HAP-1 (cell line): Measurements from ENCODE around the gene GSTA5.
"Not testable (repeated sequence)": the region's sequence is repeated elsewhere in the genome, so short reads cannot be mapped to it uniquely, and the experiment has no call there.

ENCODE experiments used
- DNase-seq, 2 experiments: peaks; one replicate each; pipeline ENCODE4 v3.0.0-alpha.2; 2016 to 2020; ENCODE audit warnings: low spot score in 2 of 2
- H3K27me3 ChIP-seq: fragments of 250-450 bp; sonication (Bioruptor Pico); 2 replicates; pipeline ENCODE4 v1.5.1; 2020; ENCODE audit warnings: low read depth, mild to moderate bottlenecking, moderate library complexity
- H3K36me3 ChIP-seq: fragments of 250-450 bp; sonication (Bioruptor Pico); replicated peaks from 2 replicates; pipeline ENCODE4 v1.5.1; 2020; ENCODE audit warnings: mild to moderate bottlenecking
- H3K4me1 ChIP-seq: fragments of 250-450 bp; sonication (Bioruptor Pico); 2 replicates; pipeline ENCODE4 v1.5.1; 2020; ENCODE audit warnings: mild to moderate bottlenecking
- H3K4me3 ChIP-seq: fragments of 250-450 bp; sonication (Bioruptor Pico); 2 replicates; pipeline ENCODE4 v1.5.1; 2020; ENCODE audit warnings: mild to moderate bottlenecking, moderate library complexity
- H3K9me3 ChIP-seq: fragments of 250-450 bp; sonication (Bioruptor Pico); 2 replicates; pipeline ENCODE4 v1.5.1; 2020; ENCODE audit warnings: mild to moderate bottlenecking, moderate library complexity
- in situ Hi-C: fragments of 300-500 bp; cut with MboI; formaldehyde crosslinking; loops from 3 replicates; pipeline ENCODE4 v1.14.3; 2020; ENCODE audit warnings: low sequenced_read_pairs, inconsistent platforms, mixed read lengths

GSTA5 gene

DNA sequence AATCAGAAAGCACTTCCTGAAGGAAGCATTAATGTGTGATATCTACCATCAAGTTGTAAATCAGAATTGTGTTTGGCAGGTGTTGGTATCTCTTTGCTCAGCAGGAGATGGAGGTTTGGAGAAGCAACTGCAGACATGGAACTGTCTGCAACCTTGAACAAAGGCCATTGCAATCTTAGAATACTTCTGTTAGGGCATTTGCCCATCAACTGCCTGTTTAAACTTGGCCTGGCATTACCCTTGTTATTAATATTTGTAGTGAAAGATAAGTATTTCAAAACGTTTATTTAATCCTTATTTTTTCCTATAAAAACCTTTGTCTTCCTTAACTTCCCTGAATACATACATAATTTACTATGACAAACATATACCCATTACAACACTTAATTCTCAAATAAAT, 14.1 kb downstream of the GSTA5 start:
- H3K27me3 ChIP-seq = no peaks in the 10 kb centered on the region
- no peaks in the 10 kb centered on the region for H3K9me3 ChIP-seq
- in situ Hi-C loops = no loop called here
- no peaks in the 10 kb centered on the region for H3K36me3 ChIP-seq
- no peaks in the 10 kb centered on the region for H3K4me1 ChIP-seq
- DNase-seq = no peak
- H3K4me3 ChIP-seq = no peak overlapping the region

DNA sequence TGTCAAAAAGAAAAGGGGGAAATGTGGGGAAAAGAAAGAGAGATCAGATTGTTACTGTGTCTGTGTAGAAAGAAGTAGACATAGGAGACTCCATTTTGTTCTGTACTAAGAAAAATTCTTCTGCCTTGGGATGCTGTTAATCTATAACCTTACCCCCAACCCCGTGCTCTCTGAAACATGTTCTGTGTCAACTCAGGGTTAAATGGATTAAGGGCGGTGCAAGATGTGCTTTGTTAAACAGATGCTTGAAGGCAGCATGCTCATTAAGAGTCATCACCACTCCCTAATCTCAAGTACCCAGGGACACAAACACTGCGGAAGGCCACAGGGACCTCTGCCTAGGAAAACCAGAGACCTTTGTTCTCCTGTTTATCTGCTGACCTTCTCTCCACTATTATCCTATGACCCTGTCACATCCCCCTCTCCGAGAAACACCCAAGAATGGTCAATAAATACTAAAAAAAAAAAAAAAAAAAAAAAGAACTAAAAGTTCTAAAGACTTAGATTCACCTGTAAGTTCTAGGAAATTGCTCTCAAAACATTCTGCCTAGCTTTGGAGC, 14.6 kb downstream of the GSTA5 start:
- H3K36me3 ChIP-seq, DNase-seq, H3K9me3 ChIP-seq, H3K4me1 ChIP-seq, H3K27me3 ChIP-seq, in situ Hi-C loops, H3K4me3 ChIP-seq: not testable (repeated sequence)

DNA sequence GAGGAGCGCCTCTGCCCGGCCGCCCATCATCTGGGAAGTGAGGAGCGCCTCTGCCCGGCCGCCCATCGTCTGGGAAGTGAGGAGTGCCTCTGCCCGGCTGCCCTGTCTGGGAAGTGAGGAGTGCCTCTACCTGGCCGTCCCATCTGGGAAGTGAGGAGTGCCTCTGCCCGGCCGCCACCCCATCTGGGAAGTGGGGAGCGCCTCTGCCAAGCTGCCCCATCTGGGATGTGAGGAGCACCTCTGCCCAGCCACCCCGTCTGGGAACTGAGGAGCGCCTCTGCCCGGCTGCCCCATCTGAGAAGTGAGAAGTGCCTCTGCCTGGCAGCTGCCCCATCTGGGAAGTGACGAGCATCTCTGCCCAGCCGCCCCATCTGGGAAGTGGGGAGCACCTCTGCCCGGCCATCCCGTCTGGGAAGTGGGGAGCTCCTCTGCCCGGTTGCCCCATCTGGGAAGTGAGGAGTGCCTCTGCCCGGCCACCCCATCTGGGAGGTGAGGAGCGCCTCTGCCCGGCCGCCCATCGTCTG, 15.3 kb downstream of the GSTA5 start:
- H3K36me3 ChIP-seq, H3K9me3 ChIP-seq, H3K4me3 ChIP-seq, DNase-seq, in situ Hi-C loops, H3K27me3 ChIP-seq, H3K4me1 ChIP-seq: not testable (repeated sequence)

DNA sequence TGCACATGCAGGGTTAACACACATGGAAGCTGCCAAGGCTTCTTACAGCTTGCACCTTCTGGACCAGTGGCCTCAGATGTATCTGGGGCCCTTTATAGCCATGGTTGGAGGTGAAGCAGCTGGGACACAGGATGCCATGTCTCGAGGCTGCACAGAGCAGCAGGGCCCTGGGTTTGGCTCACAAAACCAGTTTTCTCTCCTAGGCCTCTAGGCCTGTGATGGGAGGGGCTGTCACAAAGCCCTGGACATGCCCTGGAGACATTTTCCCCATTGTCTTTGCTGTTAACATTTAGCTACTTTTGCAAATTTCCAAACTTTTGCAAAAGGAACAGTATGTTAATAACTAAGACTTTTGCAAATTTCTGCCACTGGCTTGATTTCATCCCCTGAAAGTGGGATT, 18.8 kb downstream of the GSTA5 start:
- DNase-seq = no peak
- Histone ChIP-seq H3K36me3 (no peaks in the 10 kb centered on the region), H3K27me3 (no peaks in the 10 kb centered on the region), H3K4me1 (no peaks in the 10 kb centered on the region), H3K4me3 (no peak overlapping the region), H3K9me3 (no peaks in the 10 kb centered on the region)
- in situ Hi-C loops = no loop called here

DNA sequence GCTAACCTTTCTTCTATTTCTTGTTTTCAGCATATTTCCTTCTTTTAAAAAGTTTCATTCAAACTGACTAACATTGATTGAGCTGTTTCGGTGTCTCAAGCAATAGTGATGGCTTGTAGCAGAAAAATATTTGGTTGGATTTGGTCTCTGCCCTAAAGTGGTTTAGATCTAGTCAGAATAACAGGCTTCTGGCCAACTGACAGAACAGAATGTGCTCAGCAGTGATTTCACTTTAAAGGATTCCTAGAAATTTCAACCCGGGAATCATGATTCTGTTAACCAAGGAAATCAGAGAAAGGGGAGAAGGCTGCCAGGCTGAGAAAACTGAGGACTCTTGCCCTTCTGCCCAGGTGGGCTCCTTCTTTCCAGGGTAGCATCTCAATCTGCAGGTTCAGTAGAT, 20.4 kb downstream of the GSTA5 start:
- no peaks in the 10 kb centered on the region for H3K4me1 ChIP-seq
- no peaks in the 10 kb centered on the region for H3K27me3 ChIP-seq
- in situ Hi-C loops = no loop called here
- H3K4me3 ChIP-seq = no peak overlapping the region
- DNase-seq = no peak
- no peaks in the 10 kb centered on the region for H3K9me3 ChIP-seq
- H3K36me3 ChIP-seq = no peaks in the 10 kb centered on the region

DNA sequence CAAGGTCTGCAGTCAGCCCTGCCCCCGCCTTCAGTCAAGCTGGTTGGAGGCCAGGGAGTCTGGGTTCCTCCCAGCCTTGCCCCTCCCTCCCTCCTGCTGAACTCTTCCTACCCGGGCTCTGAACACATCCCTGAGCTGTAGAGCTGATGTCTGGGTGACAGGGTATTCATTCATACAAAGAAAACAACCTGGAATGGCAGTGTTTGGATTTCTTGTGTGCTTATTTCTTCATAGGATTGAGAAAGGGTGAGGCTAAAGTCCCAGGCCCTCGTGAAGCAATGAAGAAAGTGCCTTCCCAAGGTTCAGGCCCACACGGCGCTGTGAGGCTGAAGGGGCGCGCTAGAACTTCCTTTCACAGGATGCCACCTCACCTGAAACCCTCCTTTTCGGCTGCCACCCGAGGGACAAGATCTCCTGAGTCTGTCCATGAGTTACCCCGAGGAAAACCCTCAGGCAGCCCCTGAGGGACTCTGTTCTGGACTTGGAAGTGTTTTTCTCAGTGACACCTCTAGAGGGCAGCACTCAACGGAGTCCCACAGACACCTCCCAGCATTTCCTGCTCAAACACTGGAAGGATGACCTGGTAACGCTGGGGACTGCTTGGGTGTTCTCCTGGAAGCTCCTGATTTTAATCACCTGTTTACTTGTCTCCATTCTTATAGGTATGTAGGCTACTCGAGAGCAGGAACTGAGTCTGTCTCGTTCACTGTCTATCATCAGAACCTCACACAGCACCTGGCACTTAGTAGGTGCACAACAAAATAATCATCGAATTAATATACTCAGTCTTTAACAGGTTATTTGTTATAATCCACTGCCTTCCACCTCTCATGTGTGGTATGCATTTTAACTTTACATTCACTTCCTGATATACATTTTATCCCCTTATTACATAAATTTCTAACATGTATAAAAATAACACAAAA, 25.2 kb downstream of the GSTA5 start:
- H3K27me3 ChIP-seq = no peaks in the 10 kb centered on the region
- H3K36me3 ChIP-seq = no peaks in the 10 kb centered on the region
- no peaks in the 10 kb centered on the region for H3K4me1 ChIP-seq
- no peak overlapping the region for H3K4me3 ChIP-seq
- in situ Hi-C loops = no loop called here
- H3K9me3 ChIP-seq = no peaks in the 10 kb centered on the region
- peak; percentile 48 to 78 for DNase-seq

DNA sequence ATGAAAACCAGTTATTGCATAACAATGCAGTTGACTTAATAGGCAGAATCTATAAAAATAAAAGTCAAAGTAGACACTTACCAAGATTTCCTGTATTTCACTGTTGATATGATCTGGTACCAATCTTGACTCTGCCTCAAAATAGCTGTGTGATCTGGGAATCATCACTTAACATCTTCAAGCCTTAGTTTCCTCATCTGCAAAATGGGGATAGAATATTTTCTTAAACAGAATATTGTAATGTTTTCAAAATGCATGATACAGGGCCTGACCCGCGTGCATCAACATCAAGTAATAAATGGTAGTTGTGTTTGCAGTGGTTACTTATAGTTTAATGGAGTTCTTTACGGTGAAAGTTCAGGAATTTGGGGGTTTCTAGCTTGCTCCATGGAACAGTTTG, 26.1 kb downstream of the GSTA5 start:
- H3K4me1 ChIP-seq, DNase-seq, H3K36me3 ChIP-seq, H3K27me3 ChIP-seq, in situ Hi-C loops, H3K4me3 ChIP-seq, H3K9me3 ChIP-seq: not testable (repeated sequence)

DNA sequence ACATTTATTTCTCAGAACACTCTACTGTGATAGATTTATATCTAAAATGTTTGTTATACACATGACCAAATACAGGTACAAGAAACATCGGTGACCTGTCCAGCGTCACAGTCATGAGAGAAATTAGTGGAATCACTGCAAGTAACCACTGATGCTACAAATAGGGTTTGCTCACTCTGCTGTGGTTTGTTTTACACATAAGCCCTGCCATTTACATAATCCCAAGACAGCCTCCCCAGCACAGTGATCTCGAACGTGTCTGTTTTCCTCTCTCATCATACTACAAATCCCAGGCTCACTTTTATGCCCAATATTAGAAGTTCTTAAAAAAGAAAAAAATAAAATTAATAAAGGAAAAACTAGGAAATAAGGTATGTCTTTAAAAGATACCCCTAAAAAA, 30.8 kb downstream of the GSTA5 start:
- H3K9me3 ChIP-seq = not testable (repeated sequence)

GRCh38 chr6:52808660-52809059, 32.0 kb downstream of the GSTA5 start:
- Histone ChIP-seq H3K4me1 (no peaks in the 10 kb centered on the region; the same call in 1 of the 2 replicates), H3K27me3 (no peaks in the 10 kb centered on the region), H3K4me3 (no peak overlapping the region), H3K36me3 (no peaks in the 10 kb centered on the region), H3K9me3 (no peaks in the 10 kb centered on the region)
- in situ Hi-C loops = loop anchor here (10.0 kb wide), 1 partner anchor 84 kb away; no protein-coding TSS in a partner anchor
- DNase-seq = no peak

More for the DNA sequence above, 30.8 kb downstream of the GSTA5 start:
- not testable (repeated sequence) for DNase-seq, H3K4me3 ChIP-seq, H3K4me1 ChIP-seq, H3K27me3 ChIP-seq, H3K36me3 ChIP-seq
- in situ Hi-C loops = loop anchor here (10.0 kb wide), 1 partner anchor 85 kb away; no protein-coding TSS in a partner anchor

DNA sequence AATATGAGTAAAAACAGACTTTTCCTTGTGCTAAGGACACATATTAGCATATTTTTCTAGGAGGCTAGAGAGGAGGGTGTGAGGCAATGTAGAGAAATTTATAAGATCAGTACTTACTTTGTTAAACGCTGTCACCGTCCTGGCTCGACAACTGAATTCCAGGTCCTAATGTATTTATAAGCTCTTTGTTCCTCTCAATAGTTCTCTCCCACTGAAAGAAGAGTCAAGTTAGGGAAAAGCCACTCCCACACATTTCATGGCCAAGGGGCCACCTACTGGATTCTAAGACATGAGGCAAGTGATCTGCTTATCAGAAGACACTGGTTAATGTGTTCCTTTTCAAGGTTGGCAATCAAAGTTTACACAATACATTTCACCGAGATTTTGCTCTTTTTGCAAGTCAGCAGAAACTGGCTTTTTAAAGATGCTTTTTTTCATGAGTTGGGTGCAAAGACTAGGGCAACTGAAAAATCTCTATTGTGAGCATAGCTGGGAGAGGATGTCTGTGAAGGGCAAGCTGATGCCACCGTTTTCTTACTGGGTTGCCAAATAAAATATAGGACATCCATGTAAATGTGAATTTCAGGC, 36.9 kb downstream of the GSTA5 start, which contains the start of gene GSTA1:
Gene GSTA1 (minus strand): TSS at position 149 of the 588 bp plus-strand sequence. CDS start 4,549 bp downstream, outside the sequence.
- H3K9me3 ChIP-seq, H3K4me1 ChIP-seq, H3K36me3 ChIP-seq, H3K27me3 ChIP-seq, H3K4me3 ChIP-seq: not testable (repeated sequence)
- in situ Hi-C loops = loop anchor here (10.0 kb wide), 1 partner anchor 79 kb away; no protein-coding TSS in a partner anchor
- peak; percentile 48 to 74 for DNase-seq

- Histone ChIP-seq H3K4me1 (no peaks in the 10 kb centered on the region), H3K4me3 (no peak overlapping the region), H3K27me3 (no peaks in the 10 kb centered on the region), H3K9me3 (no peaks in the 10 kb centered on the region), H3K36me3 (no peaks in the 10 kb centered on the region)
- in situ Hi-C loops = loop anchor here (10.0 kb wide), 1 partner anchor 78 kb away; no protein-coding TSS in a partner anchor
- DNase-seq = no peak
These were observed 37.8 kb downstream of the GSTA5 start for GRCh38 chr6:52802806-52803205.

DNA sequence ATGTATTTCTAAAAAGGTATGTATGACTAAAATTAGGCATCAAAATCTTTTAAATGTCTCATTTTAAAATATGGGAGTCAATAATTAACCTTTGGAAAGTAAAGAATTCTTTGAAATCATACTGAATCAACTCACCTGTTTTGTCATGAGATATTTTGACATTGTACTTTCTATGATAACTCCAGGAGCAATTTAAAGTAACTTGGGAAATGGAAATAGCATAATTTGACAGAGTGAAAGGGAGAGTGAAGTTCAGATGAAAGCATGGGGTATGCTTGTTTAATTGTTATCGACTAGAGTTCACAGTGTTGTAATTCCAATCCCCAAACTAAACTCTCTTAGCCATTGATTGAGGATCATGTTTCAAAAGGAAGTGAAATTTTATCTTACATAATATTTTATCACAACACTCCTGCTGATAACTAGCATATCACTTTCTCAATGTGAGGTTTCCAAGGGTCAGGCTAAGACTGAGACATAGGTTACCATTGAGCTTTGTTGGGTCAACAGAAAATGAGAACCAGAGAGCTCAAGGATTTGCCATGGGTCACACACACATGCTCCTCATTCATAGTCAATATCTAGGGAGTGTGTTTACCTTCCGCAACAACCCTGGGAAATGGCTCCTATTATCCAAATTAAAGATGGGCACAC, 39.3 kb downstream of the GSTA5 start:
- Histone ChIP-seq H3K36me3 (no peaks in the 10 kb centered on the region), H3K4me3 (no peak overlapping the region), H3K9me3 (no peaks in the 10 kb centered on the region), H3K4me1 (no peaks in the 10 kb centered on the region), H3K27me3 (no peaks in the 10 kb centered on the region)
- in situ Hi-C loops = loop anchor here (10.0 kb wide), 1 partner anchor 77 kb away; no protein-coding TSS in a partner anchor
- no peak for DNase-seq

DNA sequence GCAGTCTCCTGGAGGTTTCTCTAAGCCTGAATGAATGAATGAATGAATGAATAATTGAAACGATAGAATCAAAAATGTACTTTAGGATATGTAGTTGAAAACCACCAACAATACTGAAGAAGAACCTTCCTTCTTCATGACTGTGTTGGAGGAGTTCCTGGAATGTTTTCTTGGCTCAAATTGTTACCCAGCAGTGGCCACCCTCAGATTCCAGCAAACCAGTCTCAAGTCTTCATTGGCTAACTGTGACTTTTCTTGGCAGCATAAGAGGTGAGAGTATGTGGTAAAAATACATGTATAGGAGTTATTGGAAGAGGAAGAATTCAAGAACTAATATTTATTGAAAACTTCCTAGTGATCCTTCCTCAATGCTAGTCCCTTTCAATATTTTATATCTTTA, 41.3 kb downstream of the GSTA5 start:
- H3K4me1 ChIP-seq, H3K4me3 ChIP-seq, DNase-seq, H3K27me3 ChIP-seq, H3K9me3 ChIP-seq, in situ Hi-C loops, H3K36me3 ChIP-seq: not testable (repeated sequence)
